WERI-Rb-1 (cell line): ENCODE data around the gene DMD.
"Not testable (repeated sequence)": the region's sequence is repeated elsewhere in the genome, so short reads cannot be mapped to it uniquely, and the experiment has no call there.

ENCODE experiments used
- DNase-seq: peaks from one replicate; pipeline ENCODE4 v3.0.0-alpha.2; 2020
- H3K27ac ChIP-seq: fragments of 250-450 bp; sonication (Bioruptor Pico); 2 replicates; pipeline ENCODE4 v1.5.1; 2020; ENCODE audit warnings: mild to moderate bottlenecking, moderate library complexity
- H3K27me3 ChIP-seq: fragments of 250-450 bp; sonication (Bioruptor Pico); 2 replicates; pipeline ENCODE4 v1.5.1; 2021; ENCODE audit warnings: mild to moderate bottlenecking, low read depth, moderate library complexity; ENCODE audit not compliant: insufficient read depth, severe bottlenecking
- H3K36me3 ChIP-seq: fragments of 250-450 bp; sonication (Bioruptor Pico); 2 replicates; pipeline ENCODE4 v1.5.1; 2020; ENCODE audit warnings: mild to moderate bottlenecking, moderate library complexity
- H3K4me3 ChIP-seq: 2 replicates; pipeline ENCODE4 v1.5.1; 2011; ENCODE audit warnings: low read depth, mild to moderate bottlenecking, control low read depth, low read length
- H3K9me3 ChIP-seq: fragments of 250-450 bp; sonication (Bioruptor Pico); 2 replicates; pipeline ENCODE4 v1.5.1; 2021; ENCODE audit warnings: mild to moderate bottlenecking, moderate library complexity; ENCODE audit not compliant: severe bottlenecking
- CTCF ChIP-seq: IDR thresholded peaks from 2 replicates; pipeline ENCODE4 v1.5.1; 2011; ENCODE audit warnings: low read depth, mild to moderate bottlenecking, control low read depth, inconsistent platforms, low read length

DMD gene

DNA sequence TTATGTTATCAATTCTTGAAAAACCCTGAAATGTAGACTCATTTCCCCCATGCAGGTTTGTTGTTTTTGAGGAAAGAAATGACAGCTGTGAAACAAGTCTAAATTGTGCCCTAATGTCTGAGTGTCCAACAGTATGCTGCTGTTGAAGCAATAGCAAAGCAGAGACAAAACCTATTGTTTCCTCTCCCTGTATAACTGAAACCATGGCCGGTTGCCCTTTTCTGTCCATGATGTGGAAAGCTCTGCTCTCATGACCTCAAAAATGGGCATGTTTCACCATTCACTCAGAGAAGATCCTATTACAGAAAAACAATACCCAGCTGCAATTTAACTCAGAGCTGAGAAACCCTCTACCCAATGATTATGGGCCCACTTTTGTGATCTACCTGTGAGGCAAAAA is 1826.9 kb downstream of the DMD start:
- TF ChIP-seq CTCF, result no peak
- no peak overlapping the region for H3K4me3 ChIP-seq
- H3K27ac ChIP-seq, result no peak overlapping the region
- DNase-seq, result no peak
- H3K9me3 ChIP-seq, result no peaks in the 10 kb centered on the region
- no peaks in the 10 kb centered on the region for H3K27me3 ChIP-seq
- no peaks in the 10 kb centered on the region for H3K36me3 ChIP-seq

GRCh38 chrX:31383991-31384390 is 1827.4 kb downstream of the DMD start:
- Histone ChIP-seq H3K36me3 (no peaks in the 10 kb centered on the region), H3K4me3 (no peak overlapping the region), H3K27me3 (no peaks in the 10 kb centered on the region), H3K27ac (no peak overlapping the region), H3K9me3 (no peaks in the 10 kb centered on the region)
- DNase-seq, result no peak
- no peak for TF ChIP-seq CTCF

DNA sequence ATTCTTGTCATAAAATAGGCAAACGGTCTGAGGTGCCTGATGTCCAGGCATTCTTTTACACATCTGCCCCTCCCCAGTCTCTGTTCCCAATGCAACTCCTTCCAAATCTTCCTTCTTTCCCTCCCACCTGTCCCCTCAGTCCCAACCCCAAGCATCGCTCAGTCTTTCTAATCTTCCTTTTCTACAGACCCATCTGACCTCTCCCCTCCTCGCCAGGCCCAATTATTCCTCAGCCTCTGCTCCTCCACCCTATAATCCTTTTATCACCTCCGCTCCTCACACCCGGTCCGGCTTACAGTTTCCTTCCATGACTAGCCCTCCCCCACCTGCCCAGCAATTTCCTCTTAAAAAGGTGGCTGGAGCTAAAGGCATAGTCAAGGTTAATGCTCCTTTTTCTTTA is 1832.4 kb downstream of the DMD start:
- not testable (repeated sequence) for H3K36me3 ChIP-seq, H3K9me3 ChIP-seq, H3K27me3 ChIP-seq, H3K27ac ChIP-seq, H3K4me3 ChIP-seq
- peak; percentile 34 for DNase-seq

GRCh38 chrX:31377821-31378220 is 1833.5 kb downstream of the DMD start:
- H3K27me3 ChIP-seq, H3K4me3 ChIP-seq, DNase-seq: not testable (repeated sequence)

DNA sequence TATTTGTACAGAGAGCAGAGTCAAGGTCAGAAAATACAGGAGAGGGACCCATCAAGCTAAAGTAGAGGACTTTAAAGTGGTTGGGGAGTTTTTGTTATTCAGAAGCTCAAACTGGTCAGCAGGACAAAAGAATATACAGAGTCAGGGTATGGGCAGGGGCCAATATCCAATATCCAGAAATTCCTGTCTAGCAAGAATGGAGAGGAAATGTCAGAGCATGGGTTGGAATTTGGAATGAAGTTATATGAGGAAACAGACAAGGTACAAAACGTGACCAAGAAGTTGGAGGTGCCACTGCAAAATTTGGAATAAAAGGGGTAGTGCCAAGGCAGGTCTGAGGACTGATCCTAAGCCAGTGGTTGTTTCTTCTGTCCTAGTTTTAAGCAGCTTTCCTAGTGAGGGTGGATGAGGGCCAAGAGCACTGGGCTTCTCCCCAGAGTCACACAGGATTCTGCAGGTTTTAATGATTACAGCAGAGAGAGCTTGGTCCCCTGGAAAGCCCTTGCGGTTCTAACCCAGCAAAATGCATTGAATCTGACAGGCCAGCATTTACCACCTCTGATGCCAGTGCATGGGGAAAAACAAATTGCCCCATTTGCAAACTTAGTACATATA is 1834.8 kb downstream of the DMD start:
- no peak overlapping the region for H3K4me3 ChIP-seq
- no peaks in the 10 kb centered on the region for H3K27me3 ChIP-seq
- no peaks in the 10 kb centered on the region for H3K9me3 ChIP-seq
- no peak for TF ChIP-seq CTCF
- no peak overlapping the region for H3K27ac ChIP-seq
- H3K36me3 ChIP-seq, result no peaks in the 10 kb centered on the region
- DNase-seq, result no peak

More at GRCh38 chrX:31377821-31378220, 1833.5 kb downstream of the DMD start:
- not testable (repeated sequence) for H3K36me3 ChIP-seq, H3K9me3 ChIP-seq, H3K27ac ChIP-seq

DNA sequence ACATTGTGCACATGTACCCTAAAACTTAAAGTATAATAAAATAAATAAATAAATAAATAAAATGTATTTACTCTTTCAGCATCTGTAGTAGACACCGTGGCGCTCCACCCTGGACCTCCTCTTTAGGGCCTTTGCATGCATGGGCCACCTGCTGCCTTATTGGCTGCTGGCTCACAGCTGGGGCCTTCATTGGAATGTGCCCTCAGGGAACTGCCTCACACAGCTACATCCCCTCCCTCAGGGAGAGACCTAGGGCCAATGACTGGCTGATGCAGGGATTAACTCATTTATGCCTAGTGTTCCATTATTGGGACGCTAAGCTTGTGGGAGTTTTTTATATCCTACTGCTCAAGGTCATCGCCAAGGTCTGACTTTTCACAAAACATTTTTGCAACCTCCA is 1836.6 kb downstream of the DMD start:
- no peaks in the 10 kb centered on the region for H3K9me3 ChIP-seq
- no peak overlapping the region for H3K4me3 ChIP-seq
- no peaks in the 10 kb centered on the region for H3K36me3 ChIP-seq
- no peak overlapping the region for H3K27ac ChIP-seq
- no peak for DNase-seq
- TF ChIP-seq CTCF, result no peak
- peaks cover 3% of the 10 kb centered on the region for H3K27me3 ChIP-seq

DNA sequence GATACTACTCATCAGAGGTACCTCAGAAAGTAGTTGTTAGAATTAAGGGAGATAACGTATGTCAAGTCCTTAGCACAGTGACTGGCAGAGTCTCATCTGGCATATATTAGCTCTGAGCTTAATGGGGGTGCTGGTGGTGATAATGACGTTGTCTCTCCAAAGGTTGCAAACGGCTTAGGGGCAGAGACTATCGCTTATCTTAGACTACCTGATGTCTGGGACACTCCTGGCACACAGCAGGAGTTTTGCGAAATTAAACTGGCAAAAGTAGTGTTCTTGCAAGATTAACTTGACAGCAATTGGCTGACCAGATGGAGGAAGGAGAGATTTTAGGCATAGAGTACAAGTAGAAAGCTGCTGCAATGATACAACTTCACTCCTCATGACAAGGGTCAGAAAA is 1839.4 kb downstream of the DMD start:
- DNase-seq, result no peak
- TF ChIP-seq CTCF, result no peak
- Histone ChIP-seq H3K36me3 (no peaks in the 10 kb centered on the region), H3K27me3 (peaks cover 3% of the 10 kb centered on the region), H3K27ac (no peak overlapping the region), H3K4me3 (no peak overlapping the region), H3K9me3 (no peaks in the 10 kb centered on the region)
